HG03571 (cell line): ENCODE data around the gene EOGT.

ENCODE experiments used
- ATAC-seq: cut with Tn5 transposase; IDR thresholded peaks from one replicate; pipeline ENCODE4 v1.9.1; 2021; ENCODE audit not compliant: unreplicated experiment

Gene EOGT

GRCh38 chr3:69013253-69014021 lies at the start of gene EOGT:
EOGT (minus strand) TSS chr3:69013684; CDS start chr3:69009846, 3,838 bp downstream.
- peak; percentile 84 for ATAC-seq

GRCh38 chr3:69059688-69060087 lies 46.2 kb upstream of the EOGT start:
- ATAC-seq: no peak

GRCh38 chr3:69058947-69059224 lies 45.4 kb upstream of the EOGT start:
- no peak for ATAC-seq

- ATAC-seq: peak; percentile 99
Measured at GRCh38 chr3:69058180-69058946, 44.9 kb upstream of the EOGT start.

- ATAC-seq: peak; percentile 1
Measured at GRCh38 chr3:69052472-69052898, 39.0 kb upstream of the EOGT start.

GRCh38 chr3:69051756-69052471 lies 38.4 kb upstream of the EOGT start, which contains the start of gene TMF1:
TMF1 (minus strand) TSS chr3:69052333; CDS start chr3:69052086, 247 bp downstream.
- ATAC-seq: peak; percentile 96

- no peak for ATAC-seq
Measured at GRCh38 chr3:69048990-69049389, 35.5 kb upstream of the EOGT start.

- ATAC-seq: no peak
Measured at GRCh38 chr3:69044608-69045007, 31.1 kb upstream of the EOGT start.

GRCh38 chr3:69033470-69033869 lies 20.0 kb upstream of the EOGT start:
- ATAC-seq: no peak

- ATAC-seq: no peak
Measured at GRCh38 chr3:69032737-69033136, 19.3 kb upstream of the EOGT start.

- no peak for ATAC-seq
Measured at GRCh38 chr3:69032142-69032541, 18.7 kb upstream of the EOGT start.

- no peak for ATAC-seq
Measured at GRCh38 chr3:69031635-69032034, 18.2 kb upstream of the EOGT start.

GRCh38 chr3:69020857-69021256 lies 7.4 kb upstream of the EOGT start:
- ATAC-seq: no peak

- ATAC-seq: no peak
Measured at GRCh38 chr3:69020424-69020823, 6.9 kb upstream of the EOGT start.

GRCh38 chr3:69016901-69017300 lies 3.4 kb upstream of the EOGT start:
- ATAC-seq: no peak

GRCh38 chr3:69016102-69016501 lies 2.6 kb upstream of the EOGT start:
- ATAC-seq: no peak

GRCh38 chr3:69014022-69014580 lies 617 bp upstream of the EOGT start:
- ATAC-seq: no peak

GRCh38 chr3:69012800-69013252 lies 658 bp downstream of the EOGT start:
- ATAC-seq: peak; percentile 43

- ATAC-seq: no peak
Measured at GRCh38 chr3:69012100-69012799, 1.2 kb downstream of the EOGT start.

GRCh38 chr3:69011096-69011730 lies 2.3 kb downstream of the EOGT start:
- ATAC-seq: no peak
